ENCODE results near the gene SAA4. TPM values are rescaled to one million over a fixed set of nuclear protein-coding genes. Genes with fewer than 3 reads are reported as not detected.

SAA4 gene
- total RNA-seq, 2 donors from 2014 or later: not detected

DNA sequence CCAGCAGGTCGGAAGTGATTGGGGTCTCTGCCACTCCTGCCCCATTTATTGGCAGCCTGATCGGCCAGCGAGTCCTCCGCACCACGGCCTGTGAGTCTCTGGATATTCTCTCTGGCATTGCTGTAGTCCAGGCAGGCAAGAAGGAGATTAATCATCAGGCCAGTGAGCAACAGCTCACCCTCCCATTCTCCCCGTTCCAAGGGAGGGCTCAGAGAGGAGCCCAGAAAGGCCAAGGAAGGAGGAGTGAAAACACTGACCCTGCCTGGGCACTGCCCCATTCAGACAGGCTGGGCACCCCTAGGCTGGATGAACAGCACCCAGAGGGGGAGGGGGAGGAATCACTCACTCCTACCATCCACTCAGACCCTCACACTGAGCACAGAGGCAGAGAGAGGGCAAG, 8.8 kb upstream of the SAA4 start:
- Histone ChIP-seq H3K4me3 (no peak overlapping the region), H3K9me3 (no peaks in the 10 kb centered on the region), H3K27ac (no peak overlapping the region), H3K4me1 (ENCODE audit: control insufficient read depth in 1 of 2, low read depth in 2 of 2) (no peaks in the 10 kb centered on the region), H3K36me3 (no peaks in the 10 kb centered on the region), H3K27me3 (replicated peaks; ENCODE audit: insufficient read depth) (no peaks in the 10 kb centered on the region)
- ATAC-seq (ENCODE audit: insufficient number of reproducible peaks, low FRiP score, low read depth) (no peak), DNase-seq (ENCODE audit: low spot score) (no peak)
- TF ChIP-seq, protein P1, sequence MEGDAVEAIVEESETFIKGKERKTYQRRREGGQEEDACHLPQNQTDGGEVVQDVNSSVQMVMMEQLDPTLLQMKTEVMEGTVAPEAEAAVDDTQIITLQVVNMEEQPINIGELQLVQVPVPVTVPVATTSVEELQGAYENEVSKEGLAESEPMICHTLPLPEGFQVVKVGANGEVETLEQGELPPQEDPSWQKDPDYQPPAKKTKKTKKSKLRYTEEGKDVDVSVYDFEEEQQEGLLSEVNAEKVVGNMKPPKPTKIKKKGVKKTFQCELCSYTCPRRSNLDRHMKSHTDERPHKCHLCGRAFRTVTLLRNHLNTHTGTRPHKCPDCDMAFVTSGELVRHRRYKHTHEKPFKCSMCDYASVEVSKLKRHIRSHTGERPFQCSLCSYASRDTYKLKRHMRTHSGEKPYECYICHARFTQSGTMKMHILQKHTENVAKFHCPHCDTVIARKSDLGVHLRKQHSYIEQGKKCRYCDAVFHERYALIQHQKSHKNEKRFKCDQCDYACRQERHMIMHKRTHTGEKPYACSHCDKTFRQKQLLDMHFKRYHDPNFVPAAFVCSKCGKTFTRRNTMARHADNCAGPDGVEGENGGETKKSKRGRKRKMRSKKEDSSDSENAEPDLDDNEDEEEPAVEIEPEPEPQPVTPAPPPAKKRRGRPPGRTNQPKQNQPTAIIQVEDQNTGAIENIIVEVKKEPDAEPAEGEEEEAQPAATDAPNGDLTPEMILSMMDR (IDR thresholded peaks at IDR 0.05): no peak

DNA sequence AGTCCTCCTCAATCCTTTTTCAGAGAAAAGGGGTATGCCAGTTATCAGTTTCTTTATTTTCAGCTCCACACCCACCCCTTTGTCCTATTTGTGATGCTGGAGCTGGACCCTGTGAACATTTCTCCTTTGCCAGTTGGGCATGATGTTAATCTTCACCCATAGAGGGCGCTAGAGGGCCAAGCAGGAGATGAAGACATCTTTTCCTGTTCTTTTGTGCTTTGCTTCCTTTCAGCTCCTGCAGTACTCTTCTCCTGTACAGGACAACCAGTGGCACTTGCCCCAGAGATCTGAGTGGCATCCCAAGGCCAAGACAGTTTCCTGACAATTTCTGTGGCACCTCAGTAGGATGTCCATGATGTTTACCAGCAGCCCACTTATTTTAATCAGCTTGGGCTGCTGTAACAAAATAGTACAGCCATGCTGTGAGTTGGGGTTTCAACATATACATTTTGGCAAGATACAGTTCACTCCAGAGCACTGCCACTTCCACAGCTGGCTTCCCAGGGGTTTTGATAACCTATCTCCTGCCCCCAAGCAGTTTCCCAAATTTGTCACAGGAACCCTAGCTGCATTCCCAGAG, 7.3 kb upstream of the SAA4 start:
- TF ChIP-seq, protein P1 (IDR thresholded peaks at IDR 0.05): peak; percentile 67

DNA sequence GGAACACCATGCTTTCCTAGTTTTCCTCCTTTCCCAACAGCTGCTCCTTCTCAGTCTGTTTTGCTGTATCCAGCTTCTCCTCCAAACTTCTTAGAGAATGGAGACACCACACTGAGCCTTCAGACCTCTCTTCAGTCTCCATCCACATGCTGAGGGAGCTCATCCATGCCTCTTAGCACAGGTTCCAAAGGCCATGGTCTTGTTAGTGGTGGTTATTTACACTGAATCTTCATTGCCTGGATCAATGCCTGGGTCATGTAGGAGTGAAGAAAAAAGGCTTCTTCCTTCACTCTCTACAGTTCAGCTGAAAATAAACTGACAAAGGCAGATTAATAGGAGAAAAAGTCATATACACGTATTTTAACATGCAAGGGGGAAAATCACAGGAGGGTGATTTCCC, 3.1 kb upstream of the SAA4 start:
- ATAC-seq (ENCODE audit: insufficient number of reproducible peaks, low FRiP score, low read depth): no peak
- TF ChIP-seq, protein P1 (IDR thresholded peaks at IDR 0.05): no peak
- H3K4me3 ChIP-seq: no peak overlapping the region

More for the DNA sequence above, 7.3 kb upstream of the SAA4 start:
- Histone ChIP-seq H3K27me3 (replicated peaks; ENCODE audit: insufficient read depth) (no peaks in the 10 kb centered on the region), H3K4me3 (no peak overlapping the region), H3K27ac (no peak overlapping the region), H3K9me3 (no peaks in the 10 kb centered on the region), H3K4me1 (ENCODE audit: control insufficient read depth in 1 of 2, low read depth in 2 of 2) (no peaks in the 10 kb centered on the region), H3K36me3 (no peaks in the 10 kb centered on the region)
- no peak for DNase-seq (ENCODE audit: low spot score)
- no peak for ATAC-seq (ENCODE audit: insufficient number of reproducible peaks, low FRiP score, low read depth)

DNA sequence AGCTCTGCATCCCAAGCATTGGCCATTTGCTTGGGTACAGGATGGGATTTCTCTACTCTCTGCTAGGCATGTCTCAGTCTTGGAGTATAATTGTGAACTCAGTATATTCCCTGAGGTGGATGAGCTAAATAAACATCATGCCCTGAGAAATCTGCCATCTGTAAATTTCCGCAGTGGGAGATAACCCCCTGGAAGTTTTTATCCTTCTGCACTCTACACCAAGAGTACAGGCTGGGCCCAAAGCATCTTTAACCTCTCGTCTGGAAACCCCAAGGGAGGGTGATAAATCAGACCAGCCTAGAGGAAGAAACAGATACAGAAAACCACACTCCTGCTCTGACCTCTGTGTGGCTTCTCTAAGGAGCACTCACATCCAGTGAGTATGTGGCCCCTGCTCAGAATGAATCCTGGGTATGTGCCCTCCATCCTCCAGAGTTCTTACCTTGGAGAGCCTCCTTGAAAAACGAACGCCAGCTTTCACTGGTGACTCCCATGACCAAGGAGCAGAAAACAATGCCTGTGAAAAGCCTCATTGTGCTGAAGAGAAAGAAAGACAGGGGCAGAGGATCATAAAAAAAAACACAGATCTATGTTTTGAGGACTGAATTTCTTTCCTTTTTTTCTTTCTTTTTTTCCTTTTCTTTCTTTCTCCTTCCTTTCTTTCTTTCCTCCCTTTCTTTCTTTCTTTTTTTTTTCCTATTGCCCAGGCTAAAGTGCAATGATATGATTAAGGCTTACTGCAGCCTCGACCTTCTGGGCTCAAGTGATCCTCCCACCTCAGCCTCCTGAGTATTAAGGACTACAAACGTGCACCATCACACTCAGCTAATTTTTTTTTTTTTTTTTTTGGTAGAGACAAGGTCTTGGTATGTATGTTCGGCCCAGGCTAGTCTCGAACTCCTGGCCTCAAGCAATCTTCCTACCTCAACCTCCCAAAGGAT, 938 bp downstream of the SAA4 start:
- H3K36me3 ChIP-seq: no peaks in the 10 kb centered on the region
- H3K4me1 ChIP-seq (ENCODE audit: control insufficient read depth in 1 of 2, low read depth in 2 of 2): no peaks in the 10 kb centered on the region
- H3K4me3 ChIP-seq: no peak overlapping the region
- H3K27ac ChIP-seq: no peak overlapping the region
- H3K27me3 ChIP-seq (replicated peaks; ENCODE audit: insufficient read depth): no peaks in the 10 kb centered on the region
- no peaks in the 10 kb centered on the region for H3K9me3 ChIP-seq
- no peak for DNase-seq (ENCODE audit: low spot score)
- ATAC-seq (ENCODE audit: insufficient number of reproducible peaks, low FRiP score, low read depth): no peak
- TF ChIP-seq, protein P1 (IDR thresholded peaks at IDR 0.05): no peak

More for the DNA sequence above, 3.1 kb upstream of the SAA4 start:
- Histone ChIP-seq H3K27me3 (replicated peaks; ENCODE audit: insufficient read depth) (no peaks in the 10 kb centered on the region), H3K27ac (no peak overlapping the region), H3K9me3 (no peaks in the 10 kb centered on the region), H3K36me3 (no peaks in the 10 kb centered on the region), H3K4me1 (ENCODE audit: control insufficient read depth in 1 of 2, low read depth in 2 of 2) (no peaks in the 10 kb centered on the region)
- no peak for DNase-seq (ENCODE audit: low spot score)

DNA sequence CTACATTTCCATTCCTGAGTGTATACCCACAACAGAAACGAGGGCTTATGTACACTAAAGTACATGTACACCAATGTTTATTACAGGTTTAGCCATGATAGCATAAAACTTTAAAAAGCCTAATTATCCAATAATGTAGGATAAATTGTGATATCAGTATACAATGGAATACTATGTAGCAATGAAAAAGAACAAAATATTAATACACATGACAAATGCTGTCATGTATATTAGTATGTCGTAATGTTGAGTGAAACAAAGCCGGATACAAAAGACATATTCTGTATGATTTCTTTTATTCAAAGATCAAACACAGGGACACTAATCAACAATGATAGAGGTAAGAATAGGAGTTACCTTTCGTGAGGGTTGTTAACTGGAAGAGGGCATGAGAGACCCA, 2.7 kb downstream of the SAA4 start:
- ATAC-seq (ENCODE audit: insufficient number of reproducible peaks, low FRiP score, low read depth): no peak
- Histone ChIP-seq H3K27me3 (replicated peaks; ENCODE audit: insufficient read depth) (no peaks in the 10 kb centered on the region), H3K36me3 (no peaks in the 10 kb centered on the region), H3K4me3 (no peak overlapping the region), H3K4me1 (ENCODE audit: control insufficient read depth in 1 of 2, low read depth in 2 of 2) (no peaks in the 10 kb centered on the region), H3K9me3 (no peaks in the 10 kb centered on the region), H3K27ac (no peak overlapping the region)
- TF ChIP-seq, protein P1 (IDR thresholded peaks at IDR 0.05): no peak
- DNase-seq (ENCODE audit: low spot score): no peak

All from thoracic aorta (tissue), 2 donors.